G401 (cell line): ENCODE results near the gene ZNF479. TPM values are rescaled to one million over a fixed set of nuclear protein-coding genes. Genes with fewer than 3 reads are reported as not detected.
"Not testable (repeated sequence)": the region's sequence is repeated elsewhere in the genome, so short reads cannot be mapped to it uniquely, and the experiment has no call there.

ENCODE experiments used
- DNase-seq: peaks from one replicate; pipeline ENCODE4 v3.0.0-alpha.2; 2015; ENCODE audit warnings: low spot score
- in situ Hi-C: cut with HindIII; loops from 2 replicates; pipeline ENCODE4 v1.10.0; 2016; ENCODE audit warnings: low sequenced_read_pairs, mixed read lengths
- total RNA-seq: library from RNA; depleted of rRNA; stranded (reverse); fragments of >200 nt; shearing (Covaris generic); gene quantifications from 2 replicates; pipeline ENCODE4 v1.2.3, GENCODE V29; 2014; rRNA removed

Gene ZNF479
- not detected in 2 replicates for total RNA-seq

GRCh38 chr7:57132336-57132735 lies at the start of gene ZNF479:
TSS of gene ZNF479 (minus strand) at chr7:57132436. CDS start at chr7:57132324, 112 bp downstream.
- DNase-seq, in situ Hi-C loops: not testable (repeated sequence)

- in situ Hi-C loops, result no loop called here
- DNase-seq, result no peak
Measured at GRCh38 chr7:57182031-57182430, 49.8 kb upstream of the ZNF479 start.

- in situ Hi-C loops, result no loop called here
- no peak for DNase-seq
Measured at GRCh38 chr7:57181281-57181680, 49.0 kb upstream of the ZNF479 start.

- DNase-seq, result no peak
- in situ Hi-C loops, result no loop called here
Measured at GRCh38 chr7:57179776-57180415, 47.7 kb upstream of the ZNF479 start.

GRCh38 chr7:57178768-57179139 lies 46.5 kb upstream of the ZNF479 start:
- in situ Hi-C loops, result no loop called here

GRCh38 chr7:57177856-57178767 lies 45.9 kb upstream of the ZNF479 start:
- in situ Hi-C loops, result no loop called here

More at GRCh38 chr7:57178768-57179139, 46.5 kb upstream of the ZNF479 start:
- DNase-seq, result no peak

GRCh38 chr7:57176928-57177635 lies 44.8 kb upstream of the ZNF479 start:
- in situ Hi-C loops, result no loop called here
- DNase-seq, result no peak

More at GRCh38 chr7:57177856-57178767, 45.9 kb upstream of the ZNF479 start:
- DNase-seq, result no peak

GRCh38 chr7:57165285-57165899 lies 33.2 kb upstream of the ZNF479 start:
- in situ Hi-C loops, result no loop called here
- DNase-seq, result no peak

GRCh38 chr7:57120123-57120784 lies 12.0 kb downstream of the ZNF479 start:
- in situ Hi-C loops, DNase-seq: not testable (repeated sequence)
